Daoy (cell line): Measurements from ENCODE around the gene FTCDNL1. TPM values are rescaled to one million over a fixed set of nuclear protein-coding genes. Genes with fewer than 3 reads are reported as not detected.

Experiments used
- DNase-seq: peaks from one replicate; pipeline ENCODE4 v3.0.0-alpha.2; 2015; ENCODE audit warnings: low read depth
- total RNA-seq: library from RNA; depleted of rRNA; stranded (reverse); fragments of >200 nt; shearing (Covaris generic); gene quantifications from 2 replicates; pipeline ENCODE4 v1.2.3, GENCODE V29; 2014; rRNA removed

FTCDNL1 gene
- total RNA-seq: 0.86 and 1.4 TPM in 2 replicates

- peak; percentile 70 for DNase-seq
These were observed at the start of gene FTCDNL1 for GRCh38 chr2:199850718-199851500. Gene FTCDNL1, minus strand, starts transcription at chr2:199851192. Its CDS starts 2,230 bp downstream, at chr2:199848962.

GRCh38 chr2:199896617-199897016 lies 45.6 kb upstream of the FTCDNL1 start:
- no peak for DNase-seq

GRCh38 chr2:199895406-199895805 lies 44.4 kb upstream of the FTCDNL1 start:
- no peak for DNase-seq

GRCh38 chr2:199883474-199884212 lies 32.7 kb upstream of the FTCDNL1 start:
- DNase-seq: no peak

- DNase-seq: no peak
These were observed 31.7 kb upstream of the FTCDNL1 start for GRCh38 chr2:199882667-199883066.

GRCh38 chr2:199875400-199875799 lies 24.4 kb upstream of the FTCDNL1 start:
- DNase-seq: no peak

GRCh38 chr2:199874209-199874608 lies 23.2 kb upstream of the FTCDNL1 start:
- no peak for DNase-seq

- DNase-seq: no peak
These were observed 19.6 kb upstream of the FTCDNL1 start for GRCh38 chr2:199870581-199870980.

- no peak for DNase-seq
These were observed 18.7 kb upstream of the FTCDNL1 start for GRCh38 chr2:199869653-199870052.

GRCh38 chr2:199869227-199869541 lies 18.2 kb upstream of the FTCDNL1 start:
- no peak for DNase-seq

- DNase-seq: no peak
These were observed 17.6 kb upstream of the FTCDNL1 start for GRCh38 chr2:199868431-199869226.

- DNase-seq: no peak
These were observed 14.9 kb upstream of the FTCDNL1 start for GRCh38 chr2:199865905-199866304.

GRCh38 chr2:199862788-199863187 lies 11.8 kb upstream of the FTCDNL1 start:
- no peak for DNase-seq

- DNase-seq: no peak
These were observed 10.3 kb upstream of the FTCDNL1 start for GRCh38 chr2:199861132-199861774.

GRCh38 chr2:199855812-199856211 lies 4.8 kb upstream of the FTCDNL1 start:
- no peak for DNase-seq

- no peak for DNase-seq
These were observed 891 bp upstream of the FTCDNL1 start for GRCh38 chr2:199851883-199852282.

- no peak for DNase-seq
These were observed 464 bp upstream of the FTCDNL1 start for GRCh38 chr2:199851501-199851810.

GRCh38 chr2:199850218-199850717 lies 724 bp downstream of the FTCDNL1 start:
- DNase-seq: no peak

GRCh38 chr2:199848389-199849130 lies 2.4 kb downstream of the FTCDNL1 start:
- no peak for DNase-seq

- no peak for DNase-seq
These were observed 3.7 kb downstream of the FTCDNL1 start for GRCh38 chr2:199847181-199847864.
